IMR-90 (cell line): Measurements from ENCODE around the gene CLCN6. TPM values are rescaled to one million over a fixed set of nuclear protein-coding genes. Genes with fewer than 3 reads are reported as not detected.

Experiments
- ATAC-seq: fragments of 200-7000 bp; cut with Tn5 transposase; 2 replicates; pipeline ENCODE4 v1.9.1; 2020; ENCODE audit warnings: low read depth, mild to moderate bottlenecking, moderate library complexity
- BruUV-seq: library from RNA; stranded (reverse); fragments of 400-500 nt; replicated peaks from 2 replicates; lab custom pipeline; 2021; lab: Mats Ljungman, UMichigan
- CTCF ChIA-PET: fragments of 300-600 bp; formaldehyde crosslinking; extraction: SDS; loops from one replicate; lab custom pipeline; 2021; ENCODE audit warnings: antibody characterized with exemption; lab: Yijun Ruan, JAX
- POLR2A ChIA-PET: fragments of 300-600 bp; sonication (Branson Sonifier 250); formaldehyde crosslinking; loops from one replicate; lab custom pipeline; 2022; ENCODE audit warnings: antibody characterized with exemption; ENCODE audit not compliant: unreplicated experiment; lab: Charles Lee
- DNase-seq: peaks from one replicate; pipeline ENCODE4 v3.0.0; 2013
- H2AFZ ChIP-seq: replicated peaks from 2 replicates; pipeline ENCODE3; 2013; ENCODE audit warnings: low read length, mild to moderate bottlenecking; ENCODE audit not compliant: poor library complexity
- H2AK5ac ChIP-seq: 2 replicates; pipeline ENCODE4 v1.6.1; 2013; ENCODE audit warnings: low read depth, low read length, inconsistent platforms
- H2AK9ac ChIP-seq: replicated peaks from 2 replicates; pipeline ENCODE3; 2013; ENCODE audit warnings: mild to moderate bottlenecking, low read depth, low read length, moderate library complexity; ENCODE audit not compliant: poor library complexity
- H2BK120ac ChIP-seq: 2 replicates; pipeline ENCODE4 v1.6.1; 2013; ENCODE audit warnings: low read depth, low read length, inconsistent platforms
- H2BK15ac ChIP-seq: 3 replicates; pipeline ENCODE4 v1.6.1; 2013; ENCODE audit warnings: low read depth, low read length, inconsistent platforms
- H2BK20ac ChIP-seq: 2 replicates; pipeline ENCODE4 v1.6.1; 2013; ENCODE audit warnings: low read depth, mild to moderate bottlenecking, inconsistent platforms, low read length, moderate library complexity
- H2BK5ac ChIP-seq: 2 replicates; pipeline ENCODE4 v1.6.1; 2013; ENCODE audit warnings: mild to moderate bottlenecking, low read depth, low read length, inconsistent platforms; ENCODE audit not compliant: poor library complexity, severe bottlenecking
- H3K14ac ChIP-seq: replicated peaks from 2 replicates; pipeline ENCODE4 v1.6.1; 2013; ENCODE audit warnings: low read depth, low read length, inconsistent platforms
- H3K18ac ChIP-seq: 2 replicates; pipeline ENCODE4 v1.6.1; 2013; ENCODE audit warnings: low read depth, low read length, control low read depth
- H3K23ac ChIP-seq: 2 replicates; pipeline ENCODE4 v1.6.1; 2013; ENCODE audit warnings: low read depth, low read length, inconsistent platforms
- H3K27ac ChIP-seq: 2 replicates; pipeline ENCODE4 v1.5.1; 2013; ENCODE audit warnings: mild to moderate bottlenecking, control low read depth, low read length; ENCODE audit not compliant: insufficient read depth
- H3K27me3 ChIP-seq: 2 replicates; pipeline ENCODE4 v1.6.1; 2013; ENCODE audit warnings: low read length; ENCODE audit not compliant: control insufficient read depth, insufficient read depth
- H3K36me3 ChIP-seq: 2 replicates; pipeline ENCODE4 v1.6.1; 2013; ENCODE audit warnings: low read length, mixed read lengths; ENCODE audit not compliant: control insufficient read depth, insufficient read depth
- H3K4ac ChIP-seq: 2 replicates; pipeline ENCODE4 v1.6.1; 2013; ENCODE audit warnings: low read depth, low read length, inconsistent platforms
- H3K4me1 ChIP-seq: 2 replicates; pipeline ENCODE4 v1.6.1; 2013; ENCODE audit warnings: low read length, mixed read lengths; ENCODE audit not compliant: control insufficient read depth, insufficient read depth
- H3K4me2 ChIP-seq: 2 replicates; pipeline ENCODE4 v1.6.1; 2013; ENCODE audit warnings: low read depth, mild to moderate bottlenecking, control low read depth, low read length, moderate library complexity
- H3K4me3 ChIP-seq: 2 replicates; pipeline ENCODE4 v1.5.1; 2013; ENCODE audit warnings: low read depth, mild to moderate bottlenecking, control low read depth, low read length, moderate library complexity; ENCODE audit not compliant: insufficient read depth
- H3K56ac ChIP-seq: 2 replicates; pipeline ENCODE4 v1.6.1; 2013; ENCODE audit warnings: low read length, inconsistent platforms; ENCODE audit not compliant: insufficient read depth; ENCODE audit errors: extremely low read depth
- H3K79me1 ChIP-seq, 2 experiments: 2 replicates each; pipeline ENCODE4 v1.6.1; 2013; ENCODE audit warnings: low read length in 2 of 2, inconsistent platforms in 1 of 2, low read depth in 1 of 2
- H3K9ac ChIP-seq: 2 replicates; pipeline ENCODE4 v1.6.1; 2013; ENCODE audit warnings: low read depth, low read length, control low read depth
- H3K9me1 ChIP-seq: 2 replicates; pipeline ENCODE4 v1.6.1; 2013; ENCODE audit warnings: low read length, inconsistent platforms; ENCODE audit not compliant: insufficient read depth
- H3K9me3 ChIP-seq: 2 replicates; pipeline ENCODE4 v1.6.1; 2013; ENCODE audit warnings: low read length; ENCODE audit not compliant: control insufficient read depth, insufficient read depth
- H4K20me1 ChIP-seq: 2 replicates; pipeline ENCODE4 v1.6.1; 2013; ENCODE audit warnings: low read length, inconsistent platforms; ENCODE audit not compliant: insufficient read depth
- H4K5ac ChIP-seq: 2 replicates; pipeline ENCODE4 v1.6.1; 2013; ENCODE audit warnings: mild to moderate bottlenecking, low read depth, low read length, control low read depth
- H4K8ac ChIP-seq, 2 experiments: 2 replicates each; pipeline ENCODE4 v1.6.1; 2013; ENCODE audit warnings: low read depth in 2 of 2, low read length in 2 of 2, control low read depth in 1 of 2, inconsistent platforms in 1 of 2
- H4K91ac ChIP-seq: 2 replicates; pipeline ENCODE4 v1.6.1; 2013; ENCODE audit warnings: low read depth, low read length, inconsistent platforms; ENCODE audit not compliant: insufficient read depth
- BHLHE40 ChIP-seq: fragments of 150-350 bp; IDR thresholded peaks from 2 replicates; pipeline ENCODE4 v1.6.1; 2016; ENCODE audit warnings: mild to moderate bottlenecking, low read depth, low read length
- CEBPB ChIP-seq: IDR thresholded peaks from 2 replicates; pipeline ENCODE4 v1.6.1; 2012; ENCODE audit warnings: low read depth, low read length, improper control_type of control experiment
- MXI1 ChIP-seq: IDR thresholded peaks from 2 replicates; pipeline ENCODE4 v1.6.1; 2012; ENCODE audit warnings: low read depth, mild to moderate bottlenecking, low read length, moderate library complexity, borderline replicate concordance
- NFE2L2 ChIP-seq: fragments of 150-350 bp; IDR thresholded peaks from 2 replicates; pipeline ENCODE4 v1.6.1; 2016; ENCODE audit warnings: low read depth, mild to moderate bottlenecking, low read length
- POLR2A ChIP-seq: IDR thresholded peaks from 2 replicates; pipeline ENCODE4 v1.6.1; 2012; ENCODE audit warnings: mild to moderate bottlenecking, low read depth, low read length
- RFX5 ChIP-seq: IDR thresholded peaks from 2 replicates; pipeline ENCODE4 v1.8.0; 2012; ENCODE audit warnings: low read depth, mild to moderate bottlenecking, low read length, moderate library complexity
- USF2 ChIP-seq: fragments of 150-350 bp; IDR thresholded peaks from 2 replicates; pipeline ENCODE4 v1.6.1; 2017; ENCODE audit warnings: mild to moderate bottlenecking, antibody characterized with exemption, low read length, low read depth
- WGBS, 2 experiments: methylation state at CpG; one replicate each; pipeline versions ENCODE4 v1.1.5 to v1.1.7; 2013; ENCODE audit warnings: missing lambda C conversion rate in 2 of 2; ENCODE audit not compliant: insufficient read length in 1 of 2; ENCODE audit errors: extremely low coverage in 2 of 2; 5-methylcytosine and 5-hydroxymethylcytosine counted together
- dilution Hi-C: fragments of 300-500 bp; cut with HindIII; formaldehyde crosslinking; loops from one replicate; pipeline ENCODE4 v1.14.3; 2018; ENCODE audit warnings: low sequenced_read_pairs; ENCODE audit not compliant: unreplicated experiment
- in situ Hi-C: fragments of 300-500 bp; cut with MboI; formaldehyde crosslinking; loops from 3 replicates; pipeline ENCODE4 v1.14.3; 2019; ENCODE audit warnings: low sequenced_read_pairs, inconsistent platforms, mixed read lengths
- intact Hi-C: fragments of 100-400 bp; cut with micrococcal nuclease; formaldehyde crosslinking; loops from 2 replicates; pipeline ENCODE4 v1.10.0; 2022
- polyA plus RNA-seq, 3 experiments: library from polyadenylated mRNA; depleted of rRNA; stranded (reverse); fragments of >200 nt; gene quantifications; 2 replicates each; pipeline ENCODE4 v1.2.3, GENCODE V29; 2012; ENCODE audit warnings: low replicate concordance in 1 of 3
- total RNA-seq: library from RNA; depleted of rRNA; stranded (reverse); fragments of >200 nt; gene quantifications from 2 replicates; pipeline ENCODE4 v1.2.3, GENCODE V29; 2012

CLCN6 gene
- total and polyA plus RNA-seq, 2 of the 4 experiments (the other 2 are of a cell fraction): 4.1 to 10.6 TPM

- TF ChIP-seq MXI1: no peak
- no peak for TF ChIP-seq POLR2A
- no peak for TF ChIP-seq CEBPB
- TF ChIP-seq NFE2L2: no peak
- TF ChIP-seq USF2: no peak
- no peak for TF ChIP-seq BHLHE40
- no peak for TF ChIP-seq RFX5
- no peaks in the 10 kb centered on the region for H3K36me3 ChIP-seq
- no peak within 1 kb of the TSS for H4K91ac ChIP-seq
- H2AK9ac ChIP-seq: no peak within 1 kb of the TSS
- no TSS peak for BruUV-seq
- H3K9ac ChIP-seq: no peak within 1 kb of the TSS
- H4K20me1 ChIP-seq: no peaks in the 10 kb centered on the region
- H2BK15ac ChIP-seq: no peak within 1 kb of the TSS
- H3K9me1 ChIP-seq: no peaks in the 10 kb centered on the region
- no peak within 1 kb of the TSS for H3K23ac ChIP-seq
- no peak within 1 kb of the TSS for H3K4me3 ChIP-seq
- ATAC-seq: peak; percentile 46; the same call in 1 of the 2 replicates
- peak within 1 kb of the TSS; percentile 76 for H2AFZ ChIP-seq
- H3K27me3 ChIP-seq: peaks cover 36% of the 10 kb centered on the region
- H4K8ac ChIP-seq: no peak within 1 kb of the TSS
- H3K9me3 ChIP-seq: no peaks in the 10 kb centered on the region
- POLR2A ChIA-PET: no interaction called here
- H2AK5ac ChIP-seq: no peak within 1 kb of the TSS
- no peak within 1 kb of the TSS for H3K27ac ChIP-seq
- 4% methylated on average over 16 of the region's 29 CpGs; no CpG with 5 or more reads in 1 of the 2 experiments for WGBS, 2 experiments
- no peak within 1 kb of the TSS for H2BK5ac ChIP-seq
- no peak within 1 kb of the TSS for H3K4ac ChIP-seq
- CTCF ChIA-PET: no interaction called here
- intact Hi-C loops: no loop called here
- no peaks in the 10 kb centered on the region for H3K79me1 ChIP-seq
- no peak within 1 kb of the TSS; the same call in 1 of the 2 replicates for H3K4me2 ChIP-seq
- H3K4me1 ChIP-seq: peaks cover 1% of the 10 kb centered on the region; the same call in 1 of the 2 replicates
- H4K5ac ChIP-seq: no peak within 1 kb of the TSS
- no peak within 1 kb of the TSS for H2BK20ac ChIP-seq
- in situ Hi-C loops: no loop called here
- H2BK120ac ChIP-seq: no peak within 1 kb of the TSS
- H3K56ac ChIP-seq: no peak within 1 kb of the TSS
- dilution Hi-C loops: no loop called here
- DNase-seq: no peak
- H3K18ac ChIP-seq: no peak within 1 kb of the TSS
- H3K14ac ChIP-seq: no peak within 1 kb of the TSS
These were observed 44.0 kb upstream of the CLCN6 start, which contains the start of gene C1orf167 for GRCh38 chr1:11761988-11762406. TSS of gene C1orf167 (plus strand) at chr1:11762193. CDS start at chr1:11764401, 2,208 bp downstream.
